ENCODE results near the gene APEH. TPM values are rescaled to one million over a fixed set of nuclear protein-coding genes. Genes with fewer than 3 reads are reported as not detected.

APEH gene
- total and polyA plus RNA-seq, 9 of the 15 experiments (the other 6 are each of a cell fraction or from before 2014, with no cell fraction given) = 70.9 to 177 (median 117) TPM

DNA sequence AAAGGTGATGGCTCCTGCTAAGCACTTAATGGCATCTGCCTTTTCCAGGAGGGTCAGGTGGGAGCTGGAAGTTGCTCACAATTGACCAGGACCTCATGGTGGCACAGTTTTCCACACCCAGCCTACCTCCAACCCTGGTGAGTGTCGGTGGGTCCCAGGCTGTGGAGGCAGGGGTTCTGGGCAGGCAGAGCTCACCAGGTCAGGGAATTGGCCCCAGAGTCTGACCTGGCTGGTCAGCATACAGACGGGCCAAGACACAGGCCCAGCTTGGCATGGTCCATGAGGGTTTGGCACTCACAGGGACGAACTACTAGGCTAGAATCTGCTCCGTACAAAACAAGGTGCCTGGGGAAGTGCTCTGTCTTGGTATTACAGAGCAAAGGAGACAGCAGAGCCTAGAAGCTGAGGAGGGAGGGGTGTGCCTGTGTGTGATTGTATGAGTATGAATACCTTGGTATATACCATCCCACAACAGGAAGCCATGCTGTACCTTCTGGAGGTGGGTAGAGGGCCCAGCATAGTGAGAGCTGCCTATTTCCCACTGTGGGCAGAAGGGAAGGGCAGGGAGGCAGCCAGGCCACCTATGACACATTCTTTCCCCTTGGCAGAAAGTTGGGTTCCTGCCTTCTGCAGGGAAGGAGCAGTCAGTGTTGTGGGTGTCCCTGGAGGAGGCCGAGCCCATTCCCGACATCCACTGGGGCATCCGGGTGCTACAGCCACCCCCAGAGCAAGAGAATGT, 6.5 kb downstream of the APEH start (continued):
- TF ChIP-seq ETV1 (tag; conservative IDR thresholded peaks at IDR 0.05; ENCODE audit: low read depth) (no peak), CBX3 (IDR thresholded peaks at IDR 0.05; ENCODE audit: borderline replicate concordance in 1 of 2, low read length in 2 of 2) (no peak)

DNA sequence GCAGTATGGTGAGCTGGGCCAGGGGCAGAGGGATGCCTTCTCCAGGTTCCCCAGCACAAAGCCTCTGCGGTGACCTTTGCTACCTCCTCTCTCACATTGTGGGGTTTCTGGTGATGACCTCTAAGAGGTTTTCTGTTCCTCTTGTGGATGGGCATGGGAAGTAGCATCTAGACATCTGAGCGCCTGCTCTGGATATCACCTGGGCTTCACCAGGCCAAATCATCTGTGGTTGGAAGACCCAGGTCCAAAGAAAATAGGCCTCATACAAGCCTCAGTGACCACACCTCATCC, 7.0 kb downstream of the APEH start:
- Histone ChIP-seq H2AFZ (ENCODE audit: low read depth, low read length) (no peak overlapping the region), H3K27ac (ENCODE audit: extremely low read depth, low read depth, low read length) (no peak overlapping the region), H3K9me3 (replicated peaks; ENCODE audit: control insufficient read depth, insufficient read depth, low read depth, low read length) (no peaks in the 10 kb centered on the region), H3K9me1 (ENCODE audit: control insufficient read depth, insufficient read depth, low read length) (peaks cover 3% of the 10 kb centered on the region), H4K20me1 (replicated peaks; ENCODE audit: control insufficient read depth, insufficient read depth, low read length) (no peaks in the 10 kb centered on the region), H3K27me3 (ENCODE audit: control insufficient read depth in 2 of 2, insufficient read depth in 2 of 2, low read length in 2 of 2) (no peaks in the 10 kb centered on the region), H3K4me2 (ENCODE audit: insufficient read depth, low read length) (no peak overlapping the region), H3K79me2 (ENCODE audit: control insufficient read depth, insufficient read depth, low read length) (0 out of 3 replicates have a peak, but pooled peaks cover 1% of the 10 kb centered on the region), H3K4me1 (replicated peaks in 1 of 2; ENCODE audit: control insufficient read depth in 2 of 2, insufficient read depth in 2 of 2, low read length in 2 of 2) (peaks cover 0 to 5% of the 10 kb centered on the region in 2 experiments; a peak in 2 of 5 replicates), H3K9ac (ENCODE audit: insufficient read depth in 1 of 2, low read depth in 2 of 2, low read length in 2 of 2) (no peak overlapping the region), H3K4me3 (no peak overlapping the region), H3K36me3 (ENCODE audit: control insufficient read depth, insufficient read depth, low read length) (peaks cover 78% of the 10 kb centered on the region; the same call in 2 of the 3 replicates)
- no peak for ATAC-seq
- 100% methylated on average over 2 of the region's 2 CpGs for WGBS (ENCODE audit: insufficient coverage, low coverage, missing lambda C conversion rate)
- DNase-seq (ENCODE audit: extremely low read depth in 1 of 4, low spot score in 3 of 4) = no peak
- ChIA-PET POLR2A (no interaction called here), CTCF (ENCODE audit: low intra/inter-chr PET ratio) (no interaction called here)
- intact Hi-C loops (cut with micrococcal nuclease) (no loop called here), in situ Hi-C loops (cut with MboI) (no loop called here)
- BruUV-seq (replicated peaks) = no TSS peak
- TF ChIP-seq ERF (CRISPR knock-in tag; IDR thresholded peaks at IDR 0.05) (no peak), ADNP (tag; IDR thresholded peaks at IDR 0.05) (no peak), SRF (CRISPR knock-in tag; IDR thresholded peaks at IDR 0.05) (no peak), RFX5 (IDR thresholded peaks at IDR 0.05; ENCODE audit: low read depth, low read length) (no peak), BRD4 (IDR thresholded peaks at IDR 0.05) (no peak), SRSF7 (optimal IDR thresholded peaks at IDR 0.05; ENCODE audit: low read depth, low read length) (no peak), GTF2A2 (tag; IDR thresholded peaks at IDR 0.05) (no peak), TEAD2 (tag; IDR thresholded peaks at IDR 0.05) (no peak), WHSC1 (IDR thresholded peaks at IDR 0.05; ENCODE audit: low read length) (no peak), XRCC4 (IDR thresholded peaks at IDR 0.05; ENCODE audit: extremely low read depth, insufficient read depth, insufficient read length) (no peak), DMBX1 (CRISPR knock-in tag; IDR thresholded peaks at IDR 0.05; ENCODE audit: borderline replicate concordance) (no peak)
- TF ChIP-seq, protein P1, sequence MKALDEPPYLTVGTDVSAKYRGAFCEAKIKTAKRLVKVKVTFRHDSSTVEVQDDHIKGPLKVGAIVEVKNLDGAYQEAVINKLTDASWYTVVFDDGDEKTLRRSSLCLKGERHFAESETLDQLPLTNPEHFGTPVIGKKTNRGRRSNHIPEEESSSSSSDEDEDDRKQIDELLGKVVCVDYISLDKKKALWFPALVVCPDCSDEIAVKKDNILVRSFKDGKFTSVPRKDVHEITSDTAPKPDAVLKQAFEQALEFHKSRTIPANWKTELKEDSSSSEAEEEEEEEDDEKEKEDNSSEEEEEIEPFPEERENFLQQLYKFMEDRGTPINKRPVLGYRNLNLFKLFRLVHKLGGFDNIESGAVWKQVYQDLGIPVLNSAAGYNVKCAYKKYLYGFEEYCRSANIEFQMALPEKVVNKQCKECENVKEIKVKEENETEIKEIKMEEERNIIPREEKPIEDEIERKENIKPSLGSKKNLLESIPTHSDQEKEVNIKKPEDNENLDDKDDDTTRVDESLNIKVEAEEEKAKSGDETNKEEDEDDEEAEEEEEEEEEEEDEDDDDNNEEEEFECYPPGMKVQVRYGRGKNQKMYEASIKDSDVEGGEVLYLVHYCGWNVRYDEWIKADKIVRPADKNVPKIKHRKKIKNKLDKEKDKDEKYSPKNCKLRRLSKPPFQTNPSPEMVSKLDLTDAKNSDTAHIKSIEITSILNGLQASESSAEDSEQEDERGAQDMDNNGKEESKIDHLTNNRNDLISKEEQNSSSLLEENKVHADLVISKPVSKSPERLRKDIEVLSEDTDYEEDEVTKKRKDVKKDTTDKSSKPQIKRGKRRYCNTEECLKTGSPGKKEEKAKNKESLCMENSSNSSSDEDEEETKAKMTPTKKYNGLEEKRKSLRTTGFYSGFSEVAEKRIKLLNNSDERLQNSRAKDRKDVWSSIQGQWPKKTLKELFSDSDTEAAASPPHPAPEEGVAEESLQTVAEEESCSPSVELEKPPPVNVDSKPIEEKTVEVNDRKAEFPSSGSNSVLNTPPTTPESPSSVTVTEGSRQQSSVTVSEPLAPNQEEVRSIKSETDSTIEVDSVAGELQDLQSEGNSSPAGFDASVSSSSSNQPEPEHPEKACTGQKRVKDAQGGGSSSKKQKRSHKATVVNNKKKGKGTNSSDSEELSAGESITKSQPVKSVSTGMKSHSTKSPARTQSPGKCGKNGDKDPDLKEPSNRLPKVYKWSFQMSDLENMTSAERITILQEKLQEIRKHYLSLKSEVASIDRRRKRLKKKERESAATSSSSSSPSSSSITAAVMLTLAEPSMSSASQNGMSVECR (CRISPR knock-in tag; IDR thresholded peaks at IDR 0.05) = no peak
- TF ChIP-seq, protein P2, sequence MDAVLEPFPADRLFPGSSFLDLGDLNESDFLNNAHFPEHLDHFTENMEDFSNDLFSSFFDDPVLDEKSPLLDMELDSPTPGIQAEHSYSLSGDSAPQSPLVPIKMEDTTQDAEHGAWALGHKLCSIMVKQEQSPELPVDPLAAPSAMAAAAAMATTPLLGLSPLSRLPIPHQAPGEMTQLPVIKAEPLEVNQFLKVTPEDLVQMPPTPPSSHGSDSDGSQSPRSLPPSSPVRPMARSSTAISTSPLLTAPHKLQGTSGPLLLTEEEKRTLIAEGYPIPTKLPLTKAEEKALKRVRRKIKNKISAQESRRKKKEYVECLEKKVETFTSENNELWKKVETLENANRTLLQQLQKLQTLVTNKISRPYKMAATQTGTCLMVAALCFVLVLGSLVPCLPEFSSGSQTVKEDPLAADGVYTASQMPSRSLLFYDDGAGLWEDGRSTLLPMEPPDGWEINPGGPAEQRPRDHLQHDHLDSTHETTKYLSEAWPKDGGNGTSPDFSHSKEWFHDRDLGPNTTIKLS (IDR thresholded peaks at IDR 0.05; ENCODE audit: borderline replicate concordance, low read depth) = no peak
- FAIRE-seq = no peak
